Omental fat pad (tissue), 4 donors: ENCODE measurements around the gene EEPD1. TPM values are rescaled to one million over a fixed set of nuclear protein-coding genes. Genes with fewer than 3 reads are reported as not detected.

Experiments
- ATAC-seq: fragments of 150-250 bp; one replicate; pipeline ENCODE4 v1.9.1; 2016; ENCODE audit warnings: mild to moderate bottlenecking, moderate library complexity; ENCODE audit not compliant: low FRiP score
- DNase-seq: peaks from one replicate; pipeline ENCODE4 v3.0.0-alpha.2; 2019; ENCODE audit warnings: low spot score
- CTCF ChIP-seq, 3 donors: fragments of 450-650 bp; IDR thresholded peaks; one replicate each; pipeline ENCODE4 v1.5.1; 2016 to 2017; ENCODE audit warnings: antibody characterized with exemption in 3 of 3, mild to moderate bottlenecking in 3 of 3, moderate library complexity in 2 of 3
- total RNA-seq, 4 donors: library from RNA; depleted of rRNA; stranded (reverse); fragments of >200 nt; gene quantifications; one replicate each; pipeline ENCODE4 v1.1.0, GENCODE V29; 2016

The EEPD1 gene
- total RNA-seq, 4 donors from 2014 or later: 6.5 to 23.0 (median 20.1) TPM

- DNase-seq (no peak), ATAC-seq (no peak)
- TF ChIP-seq CTCF (IDR thresholded peaks at IDR 0.05): no peak
Measured at GRCh38 chr7:36310897-36311296, 157.8 kb downstream of the EEPD1 start.

DNA sequence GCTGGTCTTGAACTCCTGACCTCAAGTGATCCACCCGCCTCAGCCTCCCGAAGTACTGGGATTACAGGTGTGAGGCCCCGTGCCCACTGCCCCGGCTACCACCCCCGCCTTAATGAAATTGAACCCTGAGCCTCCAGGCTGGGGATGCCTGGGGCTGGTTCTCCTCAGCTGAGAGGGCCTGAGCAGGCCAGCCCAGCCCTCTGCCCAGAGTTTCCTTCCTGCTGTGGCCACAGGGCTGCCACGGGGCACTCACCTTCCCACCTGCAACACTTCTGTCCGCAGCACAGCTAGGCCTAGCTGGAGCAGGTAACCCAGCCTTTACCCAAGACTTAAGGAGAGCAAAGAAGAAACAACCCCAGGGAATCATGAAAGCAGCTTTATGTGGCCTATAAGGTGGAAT lies 158.5 kb downstream of the EEPD1 start:
- ATAC-seq (no peak), DNase-seq (no peak)
- TF ChIP-seq CTCF (IDR thresholded peaks at IDR 0.05): no peak

DNA sequence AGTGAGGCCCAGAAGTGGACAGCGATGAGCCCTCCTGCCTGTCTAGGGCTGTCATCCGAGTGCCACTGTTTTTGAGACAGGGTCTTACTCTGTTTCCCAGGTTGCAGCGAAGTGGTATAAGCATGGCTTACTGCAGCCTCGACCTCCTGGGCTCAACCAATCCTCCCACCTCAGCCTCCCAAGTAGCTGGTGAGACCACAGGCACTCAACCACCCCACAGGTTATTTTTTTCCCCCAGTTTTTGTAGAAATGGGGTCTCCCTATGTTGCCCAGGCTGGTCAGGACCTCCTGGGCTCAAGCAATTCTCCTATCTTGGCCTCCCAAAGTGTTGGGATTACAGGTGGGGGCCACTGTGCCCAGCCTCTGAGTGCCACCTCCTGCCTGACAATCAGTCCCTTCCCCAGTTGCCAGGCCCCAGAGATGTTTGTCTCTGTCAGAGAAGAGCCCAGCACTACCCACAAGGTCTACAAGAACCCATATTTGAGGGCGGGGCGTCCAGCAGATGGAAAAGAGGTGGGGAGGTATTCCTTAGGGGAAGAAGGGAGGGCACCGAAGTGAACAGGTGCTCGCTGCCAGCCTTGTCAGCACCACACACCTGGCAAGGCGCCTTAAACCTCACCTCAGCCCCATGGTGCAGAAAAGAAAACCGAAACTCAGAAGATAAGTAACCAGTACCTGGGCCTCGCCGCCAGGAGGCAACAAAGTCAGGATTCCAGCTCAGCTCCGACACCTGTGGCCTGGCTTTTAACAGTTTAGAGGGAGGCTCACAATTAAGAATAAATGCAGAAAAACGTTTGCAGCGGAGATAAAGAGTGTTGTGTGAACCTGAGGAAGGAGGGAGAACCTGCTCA lies 159.2 kb downstream of the EEPD1 start:
- no peak for TF ChIP-seq CTCF (IDR thresholded peaks at IDR 0.05)
- DNase-seq (no peak), ATAC-seq (no peak)

GRCh38 chr7:36312915-36313334 lies 159.9 kb downstream of the EEPD1 start:
- ATAC-seq (no peak), DNase-seq (no peak)
- TF ChIP-seq CTCF (IDR thresholded peaks at IDR 0.05): no peak

- ATAC-seq: no peak
- no peak for DNase-seq
- TF ChIP-seq CTCF (IDR thresholded peaks at IDR 0.05): no peak
Measured at GRCh38 chr7:36313607-36314006, 160.6 kb downstream of the EEPD1 start.

GRCh38 chr7:36314491-36314890 lies 161.4 kb downstream of the EEPD1 start:
- TF ChIP-seq CTCF (IDR thresholded peaks at IDR 0.05): no peak
- ATAC-seq (no peak), DNase-seq (no peak)
